Measurements from ENCODE around the gene ADAMTS14.
A peak's percentile ranks its signal among the peaks of the same experiment; 100 is the strongest.
"Not testable (repeated sequence)": the region's sequence is repeated elsewhere in the genome, so short reads cannot be mapped to it uniquely, and the experiment has no call there.

Gene ADAMTS14, protein sequence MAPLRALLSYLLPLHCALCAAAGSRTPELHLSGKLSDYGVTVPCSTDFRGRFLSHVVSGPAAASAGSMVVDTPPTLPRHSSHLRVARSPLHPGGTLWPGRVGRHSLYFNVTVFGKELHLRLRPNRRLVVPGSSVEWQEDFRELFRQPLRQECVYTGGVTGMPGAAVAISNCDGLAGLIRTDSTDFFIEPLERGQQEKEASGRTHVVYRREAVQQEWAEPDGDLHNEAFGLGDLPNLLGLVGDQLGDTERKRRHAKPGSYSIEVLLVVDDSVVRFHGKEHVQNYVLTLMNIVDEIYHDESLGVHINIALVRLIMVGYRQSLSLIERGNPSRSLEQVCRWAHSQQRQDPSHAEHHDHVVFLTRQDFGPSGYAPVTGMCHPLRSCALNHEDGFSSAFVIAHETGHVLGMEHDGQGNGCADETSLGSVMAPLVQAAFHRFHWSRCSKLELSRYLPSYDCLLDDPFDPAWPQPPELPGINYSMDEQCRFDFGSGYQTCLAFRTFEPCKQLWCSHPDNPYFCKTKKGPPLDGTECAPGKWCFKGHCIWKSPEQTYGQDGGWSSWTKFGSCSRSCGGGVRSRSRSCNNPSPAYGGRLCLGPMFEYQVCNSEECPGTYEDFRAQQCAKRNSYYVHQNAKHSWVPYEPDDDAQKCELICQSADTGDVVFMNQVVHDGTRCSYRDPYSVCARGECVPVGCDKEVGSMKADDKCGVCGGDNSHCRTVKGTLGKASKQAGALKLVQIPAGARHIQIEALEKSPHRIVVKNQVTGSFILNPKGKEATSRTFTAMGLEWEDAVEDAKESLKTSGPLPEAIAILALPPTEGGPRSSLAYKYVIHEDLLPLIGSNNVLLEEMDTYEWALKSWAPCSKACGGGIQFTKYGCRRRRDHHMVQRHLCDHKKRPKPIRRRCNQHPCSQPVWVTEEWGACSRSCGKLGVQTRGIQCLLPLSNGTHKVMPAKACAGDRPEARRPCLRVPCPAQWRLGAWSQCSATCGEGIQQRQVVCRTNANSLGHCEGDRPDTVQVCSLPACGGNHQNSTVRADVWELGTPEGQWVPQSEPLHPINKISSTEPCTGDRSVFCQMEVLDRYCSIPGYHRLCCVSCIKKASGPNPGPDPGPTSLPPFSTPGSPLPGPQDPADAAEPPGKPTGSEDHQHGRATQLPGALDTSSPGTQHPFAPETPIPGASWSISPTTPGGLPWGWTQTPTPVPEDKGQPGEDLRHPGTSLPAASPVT
- total RNA-seq = 0.05 to 0.57 reads per million in 2 donors

DNA sequence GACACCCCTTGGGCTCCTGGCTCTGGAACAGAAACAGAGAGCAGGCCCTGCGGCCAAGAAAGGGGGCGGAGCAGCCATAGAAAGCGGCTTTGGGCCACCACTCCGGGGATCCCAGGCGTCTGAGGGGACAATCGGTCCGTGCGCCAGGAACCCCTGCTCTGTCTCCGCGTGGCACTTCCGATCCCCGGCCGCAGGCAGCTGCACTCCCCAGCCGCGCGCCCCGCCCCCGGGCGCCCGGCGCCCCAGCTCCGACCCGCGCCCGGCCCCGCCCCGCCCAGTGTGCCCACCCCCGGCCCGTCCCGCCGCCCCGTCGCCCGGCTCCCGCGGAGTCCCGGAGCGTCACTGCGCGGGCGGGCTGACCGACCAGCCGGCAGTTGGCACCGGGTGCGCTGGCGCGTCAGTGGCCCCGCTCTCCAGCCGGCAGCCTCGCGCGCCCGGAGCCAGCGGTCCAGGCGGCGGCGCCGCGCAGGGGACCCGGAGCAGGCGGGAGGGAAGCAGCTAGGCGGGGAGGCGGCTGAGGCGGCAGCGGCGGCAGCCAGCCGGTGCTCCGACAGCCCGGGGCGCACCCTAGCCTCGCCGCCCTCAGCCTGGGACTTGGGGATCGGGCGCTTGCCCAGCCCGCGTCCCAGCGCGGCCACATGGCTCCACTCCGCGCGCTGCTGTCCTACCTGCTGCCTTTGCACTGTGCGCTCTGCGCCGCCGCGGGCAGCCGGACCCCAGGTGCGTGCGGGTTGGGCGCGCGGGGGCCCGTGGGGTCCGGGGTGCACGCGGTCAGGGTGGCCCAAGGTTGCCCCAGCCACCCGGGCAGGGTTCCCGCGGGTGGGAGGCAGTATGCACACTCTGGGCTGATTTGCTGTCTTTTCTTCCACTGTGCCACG is at the start of gene ADAMTS14:
TSS of gene ADAMTS14 (plus strand) at position 342 of the 878 bp plus-strand sequence. CDS start at position 639, 297 bp downstream.
- peak; percentile 20 for DNase-seq

DNA sequence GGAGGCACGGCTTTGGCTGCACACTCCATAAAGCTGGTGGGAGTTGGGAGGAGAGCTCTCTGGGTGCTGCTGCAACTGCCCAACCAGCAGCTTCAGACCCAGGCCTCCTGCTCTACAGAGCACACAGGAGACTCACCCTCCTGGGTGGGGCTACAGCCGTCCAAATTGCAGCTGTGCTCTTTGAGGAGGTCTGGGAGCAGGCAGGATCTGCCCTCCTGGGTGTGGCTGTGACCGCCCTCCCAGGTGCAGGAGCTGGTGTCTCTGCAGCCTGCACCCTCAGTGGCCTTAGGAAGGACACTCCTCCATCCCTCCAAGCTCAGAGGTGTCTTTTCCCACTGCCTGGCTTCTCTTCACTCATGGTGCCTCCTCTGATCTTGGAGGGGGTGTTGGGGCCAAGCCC is 49.8 kb upstream of the ADAMTS14 start:
- DNase-seq = no peak

DNA sequence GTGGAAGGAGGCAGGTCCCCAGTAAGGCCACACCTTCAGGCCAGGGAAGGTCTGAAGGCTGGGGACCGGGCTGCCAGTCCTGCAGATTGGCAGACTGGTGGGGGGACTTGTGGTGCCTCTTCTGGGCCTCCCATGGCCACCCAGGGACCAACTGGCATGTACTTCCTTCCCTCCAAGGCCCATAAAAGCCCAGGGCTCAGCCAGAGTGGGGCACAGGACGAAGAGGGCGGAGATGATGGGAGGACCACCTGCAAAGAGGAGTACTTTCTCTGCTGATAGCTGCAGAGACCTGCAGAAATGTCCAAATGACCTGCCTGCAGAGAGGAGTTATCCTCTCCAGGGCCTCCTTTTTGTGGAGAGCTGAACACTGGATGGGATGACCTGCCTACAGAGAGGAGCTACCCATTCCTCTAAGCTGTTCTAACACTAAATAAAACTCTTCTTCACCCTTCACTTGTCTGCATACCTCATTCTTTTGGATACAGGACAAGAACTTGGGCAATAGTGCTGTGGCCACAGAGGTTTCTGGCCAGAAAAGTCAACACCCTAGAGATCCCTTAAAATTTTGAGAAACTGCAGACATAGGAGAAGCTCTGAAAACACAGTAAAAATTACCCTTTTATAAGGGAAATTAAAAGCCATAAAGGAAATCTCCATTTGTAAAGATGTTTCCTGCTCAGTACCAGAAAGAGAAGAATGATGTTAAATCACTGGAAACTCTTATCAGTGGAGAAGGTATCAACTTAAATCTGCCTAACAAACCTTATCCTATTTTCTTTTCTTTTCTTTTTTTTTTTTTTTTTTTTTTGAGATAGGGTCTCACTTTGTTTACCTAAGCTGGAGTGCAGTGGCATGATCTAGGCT is 49.1 kb upstream of the ADAMTS14 start:
- no peak for DNase-seq

DNA sequence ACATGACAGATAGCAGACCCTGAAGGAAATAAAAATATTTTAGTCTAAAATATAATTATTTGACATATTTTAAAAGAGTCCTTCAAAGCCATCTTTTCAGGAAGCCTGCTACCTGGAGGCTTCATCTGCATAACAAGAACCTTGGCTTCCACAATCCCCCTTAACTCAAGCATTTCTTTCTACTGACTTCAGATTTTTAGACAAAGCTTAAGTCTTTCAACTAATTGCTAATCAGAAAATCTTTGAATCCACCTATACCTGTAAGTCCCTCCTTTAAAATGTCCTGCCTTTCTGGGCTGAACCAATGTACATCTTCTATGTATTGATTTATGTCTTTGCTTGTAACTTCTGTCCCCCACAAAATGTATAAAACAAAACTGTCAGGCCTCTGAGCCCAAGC is 46.2 kb upstream of the ADAMTS14 start:
- no peak for DNase-seq

DNA sequence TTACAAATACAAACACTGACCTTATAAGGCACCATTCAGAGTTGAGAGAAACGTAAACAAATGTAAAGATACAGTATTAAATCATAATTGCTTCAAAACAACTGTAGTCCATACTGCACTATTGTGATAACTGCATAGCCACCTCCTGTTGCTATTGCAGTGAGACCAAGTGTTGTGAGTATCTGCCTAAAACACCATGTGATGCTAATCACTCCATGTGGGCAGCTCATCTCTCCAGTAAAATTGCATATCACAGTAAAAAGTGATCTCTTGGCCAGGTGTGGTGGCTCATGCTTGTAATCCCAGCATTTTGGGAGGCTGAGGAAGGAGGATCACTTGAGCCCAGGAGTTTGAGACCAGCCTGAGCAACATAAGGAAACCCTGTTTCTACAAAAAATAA is 43.0 kb upstream of the ADAMTS14 start:
- DNase-seq = no peak

GRCh38 chr10:70631735-70632134 is 40.6 kb upstream of the ADAMTS14 start:
- DNase-seq = not testable (repeated sequence)

DNA sequence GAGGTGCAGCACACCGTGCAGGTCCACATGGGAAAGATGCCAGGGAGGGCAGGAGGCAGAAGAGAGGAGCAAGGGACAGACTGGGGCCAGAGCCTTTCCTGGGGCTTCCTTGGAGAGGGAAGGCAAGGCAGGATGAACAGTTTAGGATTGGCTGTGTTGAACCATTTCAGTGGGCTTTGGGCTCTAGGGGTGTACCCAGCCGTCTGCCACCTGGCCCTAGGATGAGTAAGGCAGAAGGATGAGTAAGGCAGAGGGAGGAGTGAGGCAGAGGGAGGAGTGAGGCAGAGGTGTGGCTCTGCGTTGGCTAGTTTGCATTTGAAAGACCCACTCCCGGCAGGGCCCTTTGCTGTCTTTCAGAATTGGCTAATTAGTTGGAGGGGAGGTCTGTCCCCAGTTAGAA is 38.3 kb upstream of the ADAMTS14 start:
- DNase-seq = no peak

DNA sequence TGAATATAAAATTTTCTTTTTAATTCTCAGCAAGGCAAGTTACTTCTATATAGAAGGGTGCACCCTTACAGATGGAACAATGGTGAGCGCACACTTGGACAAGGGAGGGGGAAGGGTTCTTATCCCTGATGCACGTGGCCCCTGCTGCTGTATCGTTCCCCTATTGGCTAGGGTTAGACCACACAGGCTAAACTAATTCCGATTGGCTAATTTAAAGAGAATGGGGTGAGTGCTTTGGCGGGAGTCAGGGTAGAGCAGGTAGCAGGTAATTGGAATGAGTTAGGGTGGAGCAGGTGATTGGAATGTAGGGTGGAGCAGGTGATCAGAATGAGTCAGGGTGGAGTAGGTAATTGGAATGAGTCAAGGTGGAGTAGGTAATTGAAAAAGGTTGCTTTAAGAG is 37.8 kb upstream of the ADAMTS14 start:
- not testable (repeated sequence) for DNase-seq

- not testable (repeated sequence) for DNase-seq
Measured at GRCh38 chr10:70639640-70640383, 32.5 kb upstream of the ADAMTS14 start.

DNA sequence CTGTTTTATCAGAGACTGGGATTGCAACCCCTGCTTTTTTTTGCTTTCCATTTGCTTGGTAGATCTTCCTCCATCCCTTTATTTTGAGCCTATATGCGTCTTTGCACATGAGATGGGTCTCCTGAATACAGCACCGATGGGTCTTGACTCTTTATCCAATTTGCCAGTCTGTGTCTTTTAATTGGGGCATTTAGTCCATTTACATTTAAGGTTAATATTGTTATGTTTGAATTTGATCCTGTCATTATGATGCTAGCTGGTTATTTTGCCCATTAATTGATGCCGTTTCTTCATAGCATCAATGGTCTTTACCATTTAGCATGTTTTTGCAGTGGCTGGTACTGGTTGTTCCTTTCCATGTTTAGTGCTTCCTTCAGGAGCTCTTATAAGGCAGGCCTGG is 29.0 kb upstream of the ADAMTS14 start:
- DNase-seq = not testable (repeated sequence)

DNA sequence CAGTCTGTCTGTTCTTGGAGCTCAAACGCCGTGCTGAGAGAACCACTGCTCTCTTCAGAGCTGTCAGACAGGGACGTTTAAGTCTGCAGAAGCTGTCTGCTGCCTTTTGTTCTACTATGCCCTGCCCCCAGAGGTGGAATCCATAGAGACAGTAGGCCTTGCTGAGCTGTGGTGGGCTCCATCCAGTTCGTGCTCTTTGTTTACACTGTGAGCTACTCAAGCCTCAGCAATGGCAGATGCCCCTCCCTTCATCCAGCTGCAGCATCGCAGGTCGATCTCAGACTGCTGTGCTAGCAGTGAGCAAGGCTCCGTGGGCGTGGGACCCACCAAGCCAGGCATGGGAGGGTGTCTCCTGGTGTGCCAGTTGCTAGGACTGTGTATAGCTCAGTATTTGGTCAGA is 27.3 kb upstream of the ADAMTS14 start:
- not testable (repeated sequence) for DNase-seq

DNA sequence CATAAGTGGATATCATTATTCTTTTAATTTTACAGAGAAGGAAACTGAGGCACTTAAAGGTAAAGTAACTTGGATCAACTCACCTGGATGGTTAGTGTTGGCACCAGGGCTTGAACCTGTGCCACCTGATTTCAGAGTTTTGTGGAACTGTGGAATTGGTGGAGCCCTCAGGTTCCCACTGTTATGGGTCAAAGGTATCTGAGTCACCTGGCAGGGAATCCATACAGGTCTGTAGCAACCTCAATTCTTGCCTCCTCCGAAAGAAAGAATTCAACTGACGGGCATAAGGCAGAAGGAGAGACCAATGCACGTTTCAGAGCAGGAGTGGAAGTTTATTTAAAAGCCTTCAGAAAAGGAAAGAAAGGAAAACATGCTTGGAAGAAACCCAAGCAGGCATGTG is 25.2 kb upstream of the ADAMTS14 start:
- no peak for DNase-seq

- DNase-seq = no peak
Measured at GRCh38 chr10:70648427-70648826, 23.9 kb upstream of the ADAMTS14 start.

GRCh38 chr10:70649526-70649925 is 22.8 kb upstream of the ADAMTS14 start:
- DNase-seq = no peak

GRCh38 chr10:70650104-70650503 is 22.2 kb upstream of the ADAMTS14 start:
- no peak for DNase-seq

DNA sequence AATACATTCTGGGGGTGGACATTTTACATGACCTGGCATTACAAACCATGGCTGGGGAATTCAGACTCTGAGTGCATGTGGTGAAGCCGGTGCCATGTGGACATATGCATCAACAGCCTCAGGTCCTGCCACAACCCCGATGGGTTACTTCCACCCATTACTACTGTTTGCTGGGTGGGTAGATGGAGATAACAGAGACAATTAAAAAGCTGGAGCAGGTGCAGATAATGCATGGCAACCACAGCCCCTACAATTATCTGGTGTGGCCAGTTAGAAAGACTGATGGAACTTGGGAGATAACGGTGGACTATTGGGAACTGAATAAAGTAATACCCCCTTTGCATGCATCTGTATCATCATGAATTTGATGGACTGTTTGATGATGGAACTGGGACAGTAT is 21.6 kb upstream of the ADAMTS14 start:
- no peak for DNase-seq

DNA sequence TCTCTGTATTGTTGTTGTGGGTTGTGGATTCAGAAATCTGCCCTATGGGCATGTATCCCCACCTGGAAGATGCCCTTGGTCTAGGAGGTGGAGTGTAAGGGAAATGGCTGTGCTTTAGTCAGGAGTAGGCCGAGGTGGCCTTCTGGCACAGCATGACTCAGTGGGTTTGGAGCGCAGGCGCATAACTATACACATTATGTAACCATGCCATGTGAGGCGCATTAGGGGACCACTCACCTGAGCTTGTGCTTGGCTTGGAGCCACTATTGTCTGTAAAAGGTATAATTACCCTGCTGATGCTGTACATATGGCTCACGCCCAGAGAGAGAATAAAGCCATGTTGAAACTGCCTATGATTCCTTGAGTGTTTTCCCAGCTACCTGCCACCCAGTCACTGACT is 20.6 kb upstream of the ADAMTS14 start:
- DNase-seq = no peak

GRCh38 chr10:70652761-70653657 is 19.3 kb upstream of the ADAMTS14 start:
- DNase-seq = no peak

- no peak for DNase-seq
Measured at GRCh38 chr10:70655316-70655715, 17.0 kb upstream of the ADAMTS14 start.

Measured in activated gamma-delta T cell (primary cell).